SK-N-MC (cell line): ENCODE measurements around the gene ALOXE3.

Source experiments
- EZH2 ChIP-seq: fragments of 200-600 bp; sonication (generic); IDR thresholded peaks from one replicate; pipeline ENCODE4 v1.6.1; 2017; ENCODE audit warnings: antibody characterized with exemption
- FOXP2 ChIP-seq: optimal IDR thresholded peaks from 2 replicates; pipeline ENCODE3; 2011; ENCODE audit warnings: mild to moderate bottlenecking, moderate library complexity; ENCODE audit not compliant: insufficient read depth; ENCODE audit errors: extremely low read length, control extremely low read depth
- POLR2AphosphoS5 ChIP-seq: IDR thresholded peaks from 2 replicates; pipeline ENCODE4 v1.6.1; 2012; ENCODE audit warnings: mild to moderate bottlenecking, low read depth, low read length, borderline replicate concordance

DNA sequence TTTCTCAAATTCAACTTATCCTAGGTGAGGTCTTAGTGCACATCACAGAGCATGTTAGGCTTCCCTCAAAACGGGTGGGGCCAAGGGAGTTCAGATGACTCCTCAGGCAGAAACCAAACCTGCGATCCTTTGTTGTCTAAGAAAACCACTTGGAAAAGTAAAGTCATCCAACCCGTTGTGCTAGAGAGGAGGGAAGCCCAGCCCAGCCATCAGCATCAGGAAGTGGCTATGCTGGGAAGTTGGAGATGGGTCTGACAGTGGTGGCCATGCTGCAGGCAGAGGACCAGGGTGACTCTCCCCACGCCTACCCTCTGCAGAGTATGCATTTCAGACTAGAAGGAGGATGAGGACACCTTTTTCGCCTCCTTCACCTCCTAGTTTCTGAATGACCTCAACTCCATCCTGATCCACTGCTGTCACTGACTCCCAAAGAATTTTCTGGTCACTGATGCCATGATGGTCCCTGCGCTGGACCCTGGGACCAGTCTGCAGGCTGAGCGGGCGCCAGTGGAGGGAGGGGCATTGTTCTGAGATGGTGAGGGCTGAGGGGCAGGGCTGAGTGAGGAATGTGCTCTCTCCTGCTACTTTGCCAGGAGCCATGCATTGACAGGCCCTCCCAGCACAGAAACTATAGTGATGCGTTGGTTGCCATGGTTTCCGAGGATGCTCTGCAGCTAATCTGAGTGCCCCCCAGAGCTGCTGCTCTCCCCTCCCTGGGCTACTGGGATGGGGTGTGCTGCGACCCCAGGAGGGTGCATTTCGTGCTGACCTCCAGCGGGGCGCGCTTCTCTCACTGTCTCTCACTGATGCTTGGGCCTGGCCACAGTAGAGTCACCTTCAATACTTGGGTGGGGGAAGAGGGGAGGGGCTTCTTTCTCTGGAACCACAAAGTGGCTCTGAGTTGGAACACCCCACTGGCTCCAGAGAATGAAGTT, 51.2 kb downstream of the ALOXE3 start:
- TF ChIP-seq EZH2: no peak
- TF ChIP-seq POLR2AphosphoS5: no peak
- no peak for TF ChIP-seq FOXP2
